ENCODE measurements around the gene RPS6KA5.

RPS6KA5 gene

DNA sequence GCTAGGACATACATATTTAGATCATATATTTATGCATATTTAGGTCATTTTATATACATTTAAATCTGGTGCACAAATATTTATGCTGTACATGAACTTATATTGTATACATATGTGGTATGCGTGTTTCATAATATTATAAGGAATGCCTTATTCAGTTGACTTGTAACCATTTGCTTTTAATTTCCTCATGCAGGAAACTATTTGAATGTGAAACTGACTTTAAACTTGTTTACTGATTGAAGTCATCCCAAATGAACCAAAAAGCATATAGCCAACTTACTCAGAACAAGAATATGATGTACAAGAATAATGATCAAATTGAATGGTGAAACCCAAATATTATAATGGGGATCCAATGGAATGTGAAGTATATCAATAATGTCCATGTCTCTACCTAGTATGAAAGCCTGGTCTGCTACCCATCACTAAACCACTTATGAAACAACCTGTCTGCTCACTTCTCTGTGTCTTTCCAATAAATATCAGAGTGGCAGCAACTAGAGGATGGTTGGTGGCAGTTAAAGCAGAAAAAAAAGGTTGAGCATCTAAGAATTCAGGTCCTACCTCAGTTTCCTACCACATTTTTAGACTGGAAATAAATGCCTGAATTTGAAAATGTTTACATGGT lies 38.3 kb downstream of the RPS6KA5 start:
- Histone ChIP-seq H3K4me3 (replicated peaks; ENCODE audit: insufficient read depth, low read length) (peak overlapping the region; percentile 38), H3K27me3 (ENCODE audit: insufficient read depth, poor library complexity, severe bottlenecking) (no peaks in the 10 kb centered on the region), H3K27ac (replicated peaks) (peak overlapping the region; percentile 52)
- DNase-seq (ENCODE audit: low read depth in 1 of 2, low spot score in 1 of 2) = no peak
- TF ChIP-seq, protein P1, sequence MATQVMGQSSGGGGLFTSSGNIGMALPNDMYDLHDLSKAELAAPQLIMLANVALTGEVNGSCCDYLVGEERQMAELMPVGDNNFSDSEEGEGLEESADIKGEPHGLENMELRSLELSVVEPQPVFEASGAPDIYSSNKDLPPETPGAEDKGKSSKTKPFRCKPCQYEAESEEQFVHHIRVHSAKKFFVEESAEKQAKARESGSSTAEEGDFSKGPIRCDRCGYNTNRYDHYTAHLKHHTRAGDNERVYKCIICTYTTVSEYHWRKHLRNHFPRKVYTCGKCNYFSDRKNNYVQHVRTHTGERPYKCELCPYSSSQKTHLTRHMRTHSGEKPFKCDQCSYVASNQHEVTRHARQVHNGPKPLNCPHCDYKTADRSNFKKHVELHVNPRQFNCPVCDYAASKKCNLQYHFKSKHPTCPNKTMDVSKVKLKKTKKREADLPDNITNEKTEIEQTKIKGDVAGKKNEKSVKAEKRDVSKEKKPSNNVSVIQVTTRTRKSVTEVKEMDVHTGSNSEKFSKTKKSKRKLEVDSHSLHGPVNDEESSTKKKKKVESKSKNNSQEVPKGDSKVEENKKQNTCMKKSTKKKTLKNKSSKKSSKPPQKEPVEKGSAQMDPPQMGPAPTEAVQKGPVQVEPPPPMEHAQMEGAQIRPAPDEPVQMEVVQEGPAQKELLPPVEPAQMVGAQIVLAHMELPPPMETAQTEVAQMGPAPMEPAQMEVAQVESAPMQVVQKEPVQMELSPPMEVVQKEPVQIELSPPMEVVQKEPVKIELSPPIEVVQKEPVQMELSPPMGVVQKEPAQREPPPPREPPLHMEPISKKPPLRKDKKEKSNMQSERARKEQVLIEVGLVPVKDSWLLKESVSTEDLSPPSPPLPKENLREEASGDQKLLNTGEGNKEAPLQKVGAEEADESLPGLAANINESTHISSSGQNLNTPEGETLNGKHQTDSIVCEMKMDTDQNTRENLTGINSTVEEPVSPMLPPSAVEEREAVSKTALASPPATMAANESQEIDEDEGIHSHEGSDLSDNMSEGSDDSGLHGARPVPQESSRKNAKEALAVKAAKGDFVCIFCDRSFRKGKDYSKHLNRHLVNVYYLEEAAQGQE (IDR thresholded peaks at IDR 0.05; ENCODE audit: insufficient replicate concordance, low read depth) = no peak
- TF ChIP-seq GABPA (IDR thresholded peaks at IDR 0.05; ENCODE audit: low read depth) (no peak), POLR2AphosphoS5 (IDR thresholded peaks at IDR 0.05; ENCODE audit: low read depth) (no peak), SPI1 (IDR thresholded peaks at IDR 0.05; ENCODE audit: borderline replicate concordance, low read depth) (no peak)
- TF ChIP-seq, protein P2, sequence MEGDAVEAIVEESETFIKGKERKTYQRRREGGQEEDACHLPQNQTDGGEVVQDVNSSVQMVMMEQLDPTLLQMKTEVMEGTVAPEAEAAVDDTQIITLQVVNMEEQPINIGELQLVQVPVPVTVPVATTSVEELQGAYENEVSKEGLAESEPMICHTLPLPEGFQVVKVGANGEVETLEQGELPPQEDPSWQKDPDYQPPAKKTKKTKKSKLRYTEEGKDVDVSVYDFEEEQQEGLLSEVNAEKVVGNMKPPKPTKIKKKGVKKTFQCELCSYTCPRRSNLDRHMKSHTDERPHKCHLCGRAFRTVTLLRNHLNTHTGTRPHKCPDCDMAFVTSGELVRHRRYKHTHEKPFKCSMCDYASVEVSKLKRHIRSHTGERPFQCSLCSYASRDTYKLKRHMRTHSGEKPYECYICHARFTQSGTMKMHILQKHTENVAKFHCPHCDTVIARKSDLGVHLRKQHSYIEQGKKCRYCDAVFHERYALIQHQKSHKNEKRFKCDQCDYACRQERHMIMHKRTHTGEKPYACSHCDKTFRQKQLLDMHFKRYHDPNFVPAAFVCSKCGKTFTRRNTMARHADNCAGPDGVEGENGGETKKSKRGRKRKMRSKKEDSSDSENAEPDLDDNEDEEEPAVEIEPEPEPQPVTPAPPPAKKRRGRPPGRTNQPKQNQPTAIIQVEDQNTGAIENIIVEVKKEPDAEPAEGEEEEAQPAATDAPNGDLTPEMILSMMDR (IDR thresholded peaks at IDR 0.05; ENCODE audit: insufficient read depth, low read length) = no peak

DNA sequence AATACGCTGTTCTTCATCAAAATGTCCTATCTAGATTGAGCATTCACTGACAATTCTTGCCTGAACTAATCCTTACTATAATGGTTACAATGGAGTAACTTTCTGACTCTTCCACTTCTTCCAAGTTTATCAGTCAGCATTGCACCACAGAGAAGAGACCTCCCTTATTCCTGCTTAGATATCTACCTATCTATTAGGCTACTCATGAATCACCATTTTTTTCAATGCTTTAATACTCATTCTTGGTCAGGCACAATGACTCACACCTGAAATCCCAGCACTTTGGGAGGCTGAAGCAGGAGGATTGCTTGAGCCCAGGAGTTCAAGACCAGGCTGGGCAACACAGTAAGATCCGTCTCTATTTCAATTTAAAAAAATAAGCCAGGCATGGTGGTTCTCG lies 39.3 kb downstream of the RPS6KA5 start:
- Histone ChIP-seq H3K4me3 (replicated peaks; ENCODE audit: insufficient read depth, low read length) (no peak overlapping the region), H3K27me3 (ENCODE audit: insufficient read depth, poor library complexity, severe bottlenecking) (no peaks in the 10 kb centered on the region), H3K27ac (replicated peaks) (no peak overlapping the region)
- DNase-seq (ENCODE audit: low read depth in 1 of 2, low spot score in 1 of 2) = no peak
- TF ChIP-seq GABPA (IDR thresholded peaks at IDR 0.05; ENCODE audit: low read depth) = no peak
- TF ChIP-seq, protein P2 (IDR thresholded peaks at IDR 0.05; ENCODE audit: insufficient read depth, low read length) = no peak
- TF ChIP-seq POLR2AphosphoS5 (IDR thresholded peaks at IDR 0.05; ENCODE audit: low read depth) = no peak
- TF ChIP-seq, protein P1 (IDR thresholded peaks at IDR 0.05; ENCODE audit: insufficient replicate concordance, low read depth) = no peak
- no peak for TF ChIP-seq SPI1 (IDR thresholded peaks at IDR 0.05; ENCODE audit: borderline replicate concordance, low read depth)

- TF ChIP-seq, protein P2 (IDR thresholded peaks at IDR 0.05; ENCODE audit: insufficient read depth, low read length) = no peak
- Histone ChIP-seq H3K27me3 (ENCODE audit: insufficient read depth, poor library complexity, severe bottlenecking) (no peaks in the 10 kb centered on the region), H3K4me3 (replicated peaks; ENCODE audit: insufficient read depth, low read length) (no peak overlapping the region), H3K27ac (replicated peaks) (no peak overlapping the region)
- DNase-seq (ENCODE audit: low read depth in 1 of 2, low spot score in 1 of 2) = no peak
Measured at GRCh38 chr14:91019673-91020072, 40.8 kb downstream of the RPS6KA5 start.

DNA sequence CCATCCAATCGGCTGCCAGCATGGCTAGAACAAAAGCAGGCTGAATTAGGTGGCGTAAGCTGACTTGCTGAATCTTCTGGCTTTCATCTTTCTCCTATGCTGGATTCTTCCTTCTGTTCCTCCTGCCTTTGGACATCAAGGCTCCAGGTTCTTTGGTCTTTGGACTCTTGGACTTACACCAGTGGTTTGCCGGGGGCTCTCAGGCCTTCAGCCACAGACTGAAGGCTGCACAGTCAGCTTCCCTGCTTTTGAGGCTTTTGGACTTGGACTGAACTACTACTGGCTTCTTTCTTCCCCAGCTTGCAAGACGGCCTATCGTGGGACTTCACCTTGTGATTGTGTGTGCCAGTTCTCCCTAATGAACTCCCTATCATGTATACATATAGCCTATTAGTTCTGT lies 42.0 kb downstream of the RPS6KA5 start:
- no peak for TF ChIP-seq SPI1 (IDR thresholded peaks at IDR 0.05; ENCODE audit: borderline replicate concordance, low read depth)
- TF ChIP-seq, protein P1 (IDR thresholded peaks at IDR 0.05; ENCODE audit: insufficient replicate concordance, low read depth) = no peak
- no peak for TF ChIP-seq GABPA (IDR thresholded peaks at IDR 0.05; ENCODE audit: low read depth)
- TF ChIP-seq, protein P2 (IDR thresholded peaks at IDR 0.05; ENCODE audit: insufficient read depth, low read length) = no peak
- no peak for TF ChIP-seq POLR2AphosphoS5 (IDR thresholded peaks at IDR 0.05; ENCODE audit: low read depth)
- no peak for DNase-seq (ENCODE audit: low read depth in 1 of 2, low spot score in 1 of 2)
- Histone ChIP-seq H3K4me3 (replicated peaks; ENCODE audit: insufficient read depth, low read length) (no peak overlapping the region), H3K27ac (replicated peaks) (no peak overlapping the region), H3K27me3 (ENCODE audit: insufficient read depth, poor library complexity, severe bottlenecking) (no peaks in the 10 kb centered on the region)

Measured in HL-60 (cell line).